Stimulated activated CD8-positive, alpha-beta memory T cell treated with anti-CD3 and anti-CD28 coated beads, Interleukin-15, amount 100 ng/mL, for 4 hours (primary cell): ENCODE results near the gene IL22RA1.

Experiments used
- DNase-seq, 2 donors: peaks; one replicate each; pipeline ENCODE4 v3.0.0-alpha.2; 2020; ENCODE audit warnings: low read depth in 2 of 2

The IL22RA1 gene

DNA sequence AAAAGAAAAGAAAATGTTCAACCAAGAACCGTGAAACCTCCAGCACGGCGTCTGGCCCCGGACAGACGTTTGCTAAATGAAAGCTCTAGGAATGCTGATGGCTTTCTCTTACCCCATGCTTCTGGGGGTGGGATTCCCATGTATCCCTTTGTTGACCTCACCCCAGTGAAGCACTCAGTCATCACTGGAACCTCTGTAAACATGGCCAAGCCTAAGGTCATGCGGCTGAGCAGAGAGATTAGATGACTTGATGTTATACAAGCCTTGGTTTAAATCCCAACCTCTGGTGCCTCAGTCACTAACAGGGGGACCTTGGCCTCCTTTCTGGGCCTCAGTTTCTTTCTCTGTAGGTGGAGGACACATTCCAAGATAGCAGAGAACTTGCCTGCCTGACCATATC lies 28.2 kb downstream of the IL22RA1 start:
- no peak for DNase-seq

DNA sequence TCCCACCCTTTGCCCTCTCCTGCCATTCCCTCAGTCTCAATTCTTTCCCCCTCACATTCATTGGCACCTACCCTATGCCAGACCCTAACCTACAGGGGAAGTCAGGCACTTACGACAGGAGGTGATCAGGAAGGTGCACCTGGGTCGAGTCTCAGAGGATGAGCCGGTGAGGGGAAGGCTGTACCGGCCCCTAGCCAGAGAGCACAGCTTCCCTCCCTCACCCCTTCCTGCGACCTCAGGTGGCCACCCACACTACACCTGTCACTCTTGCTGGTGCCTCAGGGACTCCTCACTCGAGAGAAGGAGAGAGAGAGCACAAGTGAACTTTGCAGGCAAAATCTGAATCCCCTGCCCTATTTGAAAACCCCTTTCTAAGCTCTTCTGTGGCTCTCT lies 29.3 kb downstream of the IL22RA1 start:
- DNase-seq, result no peak

DNA sequence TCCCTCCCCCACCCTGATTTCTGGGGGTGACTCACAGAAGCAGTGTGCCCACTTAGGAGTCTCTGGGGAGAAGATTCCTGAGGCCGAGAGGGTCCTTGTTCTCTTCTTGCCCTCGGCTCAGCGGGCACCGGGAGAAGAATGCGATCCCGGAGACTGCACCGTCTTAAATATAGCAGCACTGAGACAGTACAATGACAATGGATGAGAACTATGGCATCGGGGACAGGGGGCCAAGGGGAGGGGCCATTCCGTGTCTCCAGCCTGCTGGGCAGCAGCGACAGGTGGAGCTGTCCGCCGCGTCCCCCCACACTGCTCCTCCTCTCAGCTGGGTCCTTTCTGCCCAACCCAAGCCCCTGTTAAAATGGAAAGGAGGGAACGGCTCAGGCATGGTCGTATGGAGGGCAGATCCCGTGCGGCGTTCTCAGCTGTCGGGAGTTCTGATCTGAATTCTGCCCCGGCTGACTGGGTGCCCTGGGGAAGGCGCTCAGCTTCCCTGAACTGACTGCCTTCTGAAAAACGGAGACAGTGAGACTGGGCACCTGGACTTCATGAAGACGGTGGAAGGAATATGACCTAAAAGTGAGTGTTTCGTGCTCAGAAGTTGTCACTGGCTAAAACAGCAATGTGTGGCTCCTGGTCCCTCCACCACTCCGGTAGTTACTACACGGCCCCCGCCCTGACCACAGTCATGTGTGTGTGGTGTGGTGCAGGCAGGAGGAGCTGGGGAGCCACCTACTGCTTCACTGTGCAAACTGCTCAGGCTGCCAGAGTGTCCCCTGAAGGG lies 30.8 kb downstream of the IL22RA1 start, which contains the start of gene MYOM3:
TSS of gene MYOM3 (minus strand) at position 140 of the 784 bp plus-strand sequence. CDS start 3,499 bp downstream, outside the sequence.
- peak; percentile 14 to 27 for DNase-seq

DNA sequence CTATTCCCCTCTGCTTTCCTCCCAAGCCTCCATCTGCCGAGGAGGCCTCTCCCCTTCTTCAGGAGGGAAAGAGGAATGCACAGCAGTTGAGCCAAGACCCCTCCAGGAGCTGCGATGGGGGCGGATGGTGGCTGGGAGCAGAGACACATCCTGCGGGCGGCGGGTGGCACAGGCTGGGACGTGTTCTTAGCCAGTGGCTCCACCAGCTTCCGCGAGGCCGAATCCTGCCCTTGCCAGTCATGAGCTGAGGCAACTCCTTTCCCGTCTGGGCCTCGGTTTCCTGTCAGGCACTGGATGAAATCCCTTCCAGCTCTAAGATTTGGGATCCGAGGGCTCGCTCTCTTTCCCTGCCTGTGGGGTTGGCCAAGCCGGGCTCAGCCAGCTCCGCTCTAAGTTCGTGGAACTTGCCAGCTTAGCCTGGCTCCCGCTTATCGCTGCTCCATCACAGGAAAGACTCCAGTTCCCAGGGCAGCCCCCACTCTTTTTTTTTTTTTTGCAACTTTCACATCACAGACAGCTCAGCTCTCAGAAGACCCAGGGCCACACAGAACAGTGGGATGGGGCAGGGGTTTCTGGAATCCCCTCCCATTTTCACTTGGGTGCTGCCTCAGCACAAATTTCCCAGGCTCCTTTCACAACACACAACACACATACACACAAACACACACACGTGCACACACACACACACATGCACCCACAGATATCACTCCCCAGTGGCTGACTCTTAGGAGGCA lies 31.5 kb downstream of the IL22RA1 start:
- no peak for DNase-seq

DNA sequence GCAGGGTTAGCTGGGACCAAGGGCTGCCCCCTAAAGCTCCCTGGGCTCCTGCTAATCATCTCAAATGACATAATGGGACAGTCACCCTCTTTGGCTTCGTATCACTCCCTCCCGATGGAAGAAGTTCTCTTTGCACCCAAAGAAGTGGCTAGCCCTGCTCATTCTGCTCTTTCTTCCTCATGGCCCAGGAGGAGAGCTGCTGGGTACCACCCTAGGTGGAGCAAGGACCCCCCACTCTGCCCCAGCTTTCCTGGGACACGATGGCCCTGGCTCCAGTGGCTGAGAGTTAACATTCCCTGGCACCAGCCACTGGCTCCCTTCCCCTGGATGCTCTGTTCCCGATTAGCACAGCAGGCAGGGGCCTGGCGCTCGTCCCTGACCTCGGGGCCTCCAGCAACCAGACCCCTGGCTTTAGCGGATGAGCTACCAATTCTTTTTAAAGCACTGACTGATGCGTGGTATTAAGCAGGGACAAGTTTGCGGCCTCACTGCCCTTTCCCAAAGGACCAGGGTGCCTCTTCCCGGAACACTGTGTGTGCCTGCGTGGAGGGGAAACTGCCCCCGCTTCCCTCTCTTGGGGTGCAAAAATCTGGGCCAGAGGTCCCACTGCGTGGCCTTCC lies 32.2 kb downstream of the IL22RA1 start:
- no peak for DNase-seq

DNA sequence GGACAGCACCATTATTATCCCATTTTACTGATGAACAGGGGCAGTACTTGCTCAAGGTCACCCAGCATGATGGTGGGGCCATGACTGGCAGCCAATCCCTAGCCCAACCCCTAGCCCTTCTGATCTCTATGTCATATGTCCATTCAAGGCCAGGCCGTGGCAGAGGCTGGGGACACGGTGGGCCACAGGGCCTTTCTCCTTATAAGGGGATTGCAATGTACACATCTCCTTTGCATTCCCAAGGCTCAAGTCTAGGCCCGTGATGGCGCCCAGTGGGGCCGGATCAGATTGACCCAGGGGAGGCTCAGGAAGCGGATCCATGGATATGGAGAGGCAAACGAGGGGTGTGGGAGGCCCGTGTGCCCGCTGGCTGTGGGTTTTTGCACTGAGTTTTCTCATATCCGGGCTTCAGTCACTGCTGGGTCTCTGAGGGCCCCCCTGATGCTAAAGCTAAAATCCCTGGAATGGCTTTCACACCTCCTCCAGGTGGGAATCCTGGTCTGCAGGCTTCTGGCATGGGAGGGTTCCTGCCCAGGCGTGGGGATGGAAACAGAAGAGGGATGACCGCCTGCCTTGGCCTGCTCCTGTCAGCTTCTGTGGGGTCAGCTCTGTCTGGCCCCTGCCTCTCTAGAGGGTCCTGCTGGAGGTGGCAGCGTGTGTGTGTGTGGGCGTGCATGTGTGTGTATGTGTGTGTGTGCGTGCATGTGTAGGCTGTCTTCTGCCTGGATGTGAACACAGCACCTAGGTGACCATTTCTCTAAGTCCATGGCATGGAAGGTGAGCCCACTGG lies 33.1 kb downstream of the IL22RA1 start:
- DNase-seq, result no peak

DNA sequence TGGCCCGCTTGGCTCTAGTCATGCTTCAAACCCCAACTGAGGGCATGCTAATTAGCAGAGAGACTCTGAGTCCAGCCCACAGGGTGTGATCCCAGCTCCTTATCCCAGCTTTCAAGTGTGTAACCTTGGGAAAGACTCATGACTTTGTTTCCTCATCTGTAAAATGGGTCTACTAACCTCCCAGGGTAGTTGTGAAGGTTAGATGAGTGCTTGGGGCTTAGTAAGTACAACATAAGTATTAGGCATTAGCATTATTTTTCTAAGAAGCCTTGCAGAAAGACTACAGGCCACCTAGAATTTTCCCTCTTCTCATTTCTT lies 33.8 kb downstream of the IL22RA1 start:
- no peak for DNase-seq

DNA sequence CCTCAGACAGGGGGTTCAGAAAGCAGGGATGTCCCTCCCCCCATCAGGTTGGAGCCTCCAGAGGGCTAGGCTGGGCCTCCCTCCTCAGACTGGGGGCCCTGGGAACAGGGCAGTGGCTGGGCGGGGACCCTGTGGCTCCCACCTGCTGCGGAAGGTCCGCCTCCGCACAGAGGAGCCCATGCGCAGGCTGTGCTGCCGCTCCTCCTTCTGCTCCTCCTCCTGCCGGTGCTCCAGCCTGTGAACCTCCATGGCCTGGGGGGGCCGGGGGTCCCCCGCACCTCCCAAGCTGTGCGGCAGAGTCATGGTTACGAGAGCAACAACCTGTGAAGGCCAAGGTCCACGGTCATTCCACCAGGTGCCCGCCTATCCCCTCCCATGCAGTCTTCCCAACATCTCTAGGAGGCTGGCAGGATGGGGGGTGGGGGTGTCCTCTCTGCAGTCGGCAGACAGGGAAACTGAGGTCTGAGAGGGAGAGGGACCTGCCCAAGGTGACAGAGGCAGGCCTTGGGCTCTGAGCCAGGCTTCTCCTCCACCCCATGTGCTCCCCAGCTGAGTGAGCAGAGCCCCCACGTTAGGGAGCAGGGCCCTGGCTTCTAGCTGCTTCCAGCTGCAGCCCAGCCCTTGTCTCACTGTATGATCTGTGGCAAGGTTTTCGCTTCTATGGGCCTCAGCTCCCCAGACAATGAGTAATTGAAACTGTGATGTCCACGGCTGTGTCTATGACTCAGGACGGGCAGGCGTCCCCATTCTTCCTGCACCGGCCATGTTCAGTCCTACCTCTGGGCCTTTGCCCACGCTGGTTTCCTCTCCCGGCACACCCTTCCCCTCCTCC lies 34.4 kb downstream of the IL22RA1 start:
- no peak for DNase-seq

DNA sequence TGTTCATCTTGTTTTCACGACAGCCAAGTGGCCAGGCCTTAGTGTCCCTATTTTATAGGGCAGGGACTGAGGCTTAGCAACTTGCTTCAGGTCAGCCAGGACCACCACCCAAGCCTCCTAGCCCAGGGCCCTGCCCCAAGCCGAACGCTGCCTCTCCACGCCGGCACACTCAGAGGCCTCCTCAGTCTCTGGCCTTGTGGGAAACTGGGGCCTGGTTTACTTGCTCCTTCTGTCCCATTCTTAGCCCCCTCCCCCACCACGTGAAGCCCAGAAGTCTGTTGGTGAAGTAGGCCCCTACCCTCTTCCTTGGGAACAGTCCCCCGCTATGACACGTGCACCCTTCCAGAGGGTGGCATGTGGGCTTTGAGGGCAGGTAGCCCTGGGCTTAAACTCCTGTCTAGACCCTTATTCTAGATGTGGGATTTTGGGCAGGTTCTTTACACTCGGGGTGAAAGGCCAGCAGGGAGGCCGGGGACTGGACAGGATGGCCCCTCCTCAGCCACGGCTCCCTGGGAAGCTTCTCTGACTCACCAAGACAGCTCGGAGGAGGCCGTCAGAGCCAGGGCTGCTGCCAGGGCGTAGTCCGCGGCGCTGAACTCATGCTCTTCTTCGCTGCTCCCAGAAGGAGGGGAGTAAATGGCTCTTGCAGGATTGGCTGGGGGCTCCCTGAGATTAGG lies 35.3 kb downstream of the IL22RA1 start:
- no peak for DNase-seq

DNA sequence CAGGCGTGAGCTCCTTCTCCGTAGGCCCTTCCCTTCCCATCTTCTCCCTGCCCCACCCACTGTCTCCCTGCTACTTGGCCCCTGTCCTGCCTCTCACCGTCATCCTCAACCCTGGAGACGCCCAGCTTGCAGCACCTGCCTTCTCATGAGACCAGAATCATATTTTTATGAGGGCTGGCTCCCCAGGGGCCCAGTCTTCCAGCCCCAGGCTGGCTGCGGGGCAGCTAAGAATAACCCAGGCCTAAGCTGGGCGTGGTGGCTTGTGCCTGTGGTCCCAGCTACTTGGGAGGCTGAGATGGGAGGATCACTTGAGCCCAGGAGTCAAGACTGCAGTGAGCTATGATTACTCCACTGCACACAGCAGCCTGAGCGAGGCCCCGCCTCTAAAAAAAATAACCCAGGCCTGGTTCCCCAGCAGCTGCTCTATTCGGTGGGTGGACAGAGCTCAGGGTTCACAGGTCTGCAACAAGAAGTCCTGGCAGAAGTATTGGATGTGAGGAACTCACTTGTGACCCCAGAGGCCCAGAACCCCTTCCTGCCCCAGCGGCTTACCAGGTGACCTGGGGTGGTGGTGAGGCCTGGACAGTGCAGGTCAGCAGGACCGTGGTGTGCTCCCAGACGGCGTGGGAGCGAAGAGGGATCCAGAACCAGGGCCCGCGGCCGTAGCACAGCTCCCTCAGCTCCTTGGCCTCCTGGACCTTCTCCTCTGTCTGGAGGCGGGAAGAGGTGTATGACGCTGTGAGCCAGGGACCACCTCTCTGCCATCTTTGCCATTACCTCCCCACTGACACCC lies 37.4 kb downstream of the IL22RA1 start:
- DNase-seq, result no peak

DNA sequence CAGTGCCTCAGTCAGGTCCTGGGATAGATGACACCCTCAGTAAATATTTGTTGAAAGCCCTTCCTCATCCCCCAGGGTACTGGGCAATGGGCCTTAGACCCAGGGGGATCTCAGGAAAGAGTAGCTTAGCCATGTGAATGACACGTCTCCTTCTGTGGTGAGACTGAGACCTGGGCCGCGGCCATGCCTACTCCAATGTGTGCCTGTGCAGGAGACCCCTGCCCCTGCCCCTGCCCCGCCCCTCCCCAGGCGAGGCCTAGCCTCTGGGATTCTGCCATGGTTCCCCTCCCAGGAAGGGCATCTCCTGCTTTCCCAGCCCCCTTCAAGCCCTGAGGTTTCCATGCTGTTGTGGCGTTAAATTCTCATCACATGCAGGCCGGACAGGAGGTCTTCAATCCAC lies 38.1 kb downstream of the IL22RA1 start:
- DNase-seq, result no peak

DNA sequence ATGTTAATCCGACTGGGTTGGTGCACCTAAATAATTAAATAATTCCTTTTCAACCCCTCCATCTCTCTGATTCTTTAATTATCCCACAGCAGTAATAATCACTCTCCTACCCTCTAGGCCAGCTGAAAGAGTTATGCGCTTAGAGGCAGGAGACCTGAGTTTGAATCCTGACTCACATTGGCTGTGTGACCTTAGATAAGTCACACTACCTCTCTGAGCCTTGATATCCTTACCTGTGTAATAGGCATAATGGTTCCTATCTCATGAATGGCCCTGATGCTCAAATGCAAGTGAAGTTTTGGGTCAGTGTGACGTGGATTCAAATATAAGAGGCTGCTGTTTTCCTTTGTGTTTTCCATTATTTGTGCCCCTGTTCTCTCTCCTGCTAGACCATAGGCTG lies 39.1 kb downstream of the IL22RA1 start:
- DNase-seq, result no peak

DNA sequence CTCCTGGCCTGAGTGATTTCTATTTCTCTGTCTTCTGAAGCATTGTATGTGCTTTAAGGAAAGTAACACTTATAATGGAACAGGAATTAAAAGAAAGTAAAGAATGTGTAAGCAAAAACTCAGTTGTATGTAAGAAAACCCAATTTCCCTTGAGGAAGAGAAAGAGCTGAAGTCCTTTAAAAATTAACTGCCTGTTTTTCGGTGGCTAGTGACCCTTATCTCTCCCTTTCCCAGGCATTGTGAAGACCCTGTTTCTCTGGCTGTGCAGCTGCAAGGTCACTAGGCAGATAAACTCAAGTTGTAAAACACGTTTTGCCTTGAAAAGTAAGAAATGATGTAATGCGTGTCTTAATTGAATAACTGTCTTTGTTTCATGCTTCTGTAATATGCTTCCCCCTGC lies 39.5 kb downstream of the IL22RA1 start:
- no peak for DNase-seq

DNA sequence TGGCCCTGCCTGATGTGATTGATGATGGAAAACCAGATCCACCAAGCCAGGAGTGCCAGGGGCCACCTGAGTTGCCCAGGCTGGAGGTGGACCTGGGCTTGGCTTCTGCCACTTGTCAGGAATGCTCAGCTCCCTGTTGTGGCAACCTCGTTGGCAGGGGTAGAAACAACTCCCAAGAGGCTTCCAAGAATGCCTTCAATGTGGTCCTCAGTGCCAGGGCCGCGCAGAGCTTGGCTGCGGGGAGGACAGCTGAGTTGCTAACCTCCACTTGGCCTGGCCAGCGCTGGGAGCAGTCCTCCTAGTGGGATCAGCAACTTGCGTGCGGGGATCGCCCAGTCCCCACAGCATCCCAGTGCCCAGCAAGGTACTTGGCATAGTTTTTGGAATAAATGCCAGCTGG lies 40.0 kb downstream of the IL22RA1 start:
- no peak for DNase-seq

DNA sequence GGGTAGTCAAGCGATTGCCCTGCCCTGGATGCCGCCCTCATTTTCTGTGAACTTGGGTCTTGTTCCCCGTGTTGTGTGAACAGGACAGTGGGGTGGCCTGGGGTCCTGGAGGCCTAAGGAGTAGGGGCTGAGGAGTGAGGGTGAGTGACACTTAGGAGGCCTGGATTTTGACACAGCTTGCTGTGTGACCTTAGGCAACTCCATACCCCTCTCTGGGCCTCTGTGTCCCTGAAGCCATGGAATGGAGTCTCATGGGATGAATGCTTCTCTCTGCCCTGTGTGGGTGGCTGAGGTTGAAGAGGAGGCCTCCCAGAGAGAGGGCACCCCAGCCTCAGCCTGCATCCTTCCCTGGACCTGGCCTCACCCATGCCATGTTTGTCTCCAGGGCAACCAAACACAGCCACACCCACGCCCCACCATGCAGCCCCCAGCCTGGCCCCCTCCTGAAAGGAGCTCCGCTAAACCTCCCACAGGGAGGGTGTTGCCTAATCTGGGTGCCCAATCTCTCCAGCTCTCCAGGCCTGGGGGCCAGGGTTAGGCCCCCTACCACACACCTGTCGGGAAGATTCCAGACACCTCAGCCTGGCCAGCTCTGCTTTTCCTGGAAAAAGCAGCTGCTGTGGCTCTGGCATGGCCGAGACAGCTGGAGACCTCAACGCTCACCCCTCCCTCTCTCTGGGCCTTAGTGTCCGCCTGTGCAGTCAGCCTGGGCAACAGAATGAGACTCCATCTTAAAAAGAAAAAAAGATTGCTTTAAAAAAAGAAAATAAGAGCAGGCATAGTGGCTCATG lies 40.9 kb downstream of the IL22RA1 start:
- no peak for DNase-seq

DNA sequence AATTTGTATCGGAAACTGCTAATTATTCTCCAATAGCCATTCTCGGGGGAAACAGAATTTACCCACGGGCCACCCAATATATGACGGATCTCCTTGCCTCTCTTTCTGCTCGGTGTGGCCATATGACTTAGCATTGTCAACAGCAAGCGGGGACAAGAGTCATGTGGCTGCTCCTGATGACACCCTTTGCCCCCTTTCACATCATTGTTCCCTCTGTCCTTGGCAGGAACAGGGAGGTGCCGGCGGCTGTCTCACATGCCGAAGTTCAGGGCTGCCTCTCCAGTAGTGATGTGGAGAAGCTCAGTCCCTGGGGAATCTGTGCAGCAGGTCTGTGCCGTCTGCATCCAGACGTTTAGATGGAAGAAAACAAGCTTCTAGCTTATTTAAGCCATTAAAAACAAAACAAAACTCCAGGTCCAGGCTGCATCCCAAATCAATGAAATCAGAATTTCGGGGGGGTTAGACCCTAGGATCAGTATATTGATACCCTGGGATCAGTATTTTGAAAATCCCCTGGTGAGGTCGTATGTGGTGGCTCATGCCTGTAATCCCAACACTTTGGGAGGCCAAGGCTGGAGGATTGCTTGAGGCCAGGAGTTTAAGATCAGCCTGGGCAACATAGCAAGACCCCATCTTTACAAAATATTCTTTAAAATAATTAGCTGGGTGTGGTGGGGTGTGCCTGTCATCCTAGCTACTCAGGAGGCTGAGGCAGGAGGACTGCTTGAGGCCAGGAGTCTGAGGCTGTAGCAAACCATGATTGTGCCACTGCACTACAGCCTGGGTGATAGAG lies 41.8 kb downstream of the IL22RA1 start:
- no peak for DNase-seq

DNA sequence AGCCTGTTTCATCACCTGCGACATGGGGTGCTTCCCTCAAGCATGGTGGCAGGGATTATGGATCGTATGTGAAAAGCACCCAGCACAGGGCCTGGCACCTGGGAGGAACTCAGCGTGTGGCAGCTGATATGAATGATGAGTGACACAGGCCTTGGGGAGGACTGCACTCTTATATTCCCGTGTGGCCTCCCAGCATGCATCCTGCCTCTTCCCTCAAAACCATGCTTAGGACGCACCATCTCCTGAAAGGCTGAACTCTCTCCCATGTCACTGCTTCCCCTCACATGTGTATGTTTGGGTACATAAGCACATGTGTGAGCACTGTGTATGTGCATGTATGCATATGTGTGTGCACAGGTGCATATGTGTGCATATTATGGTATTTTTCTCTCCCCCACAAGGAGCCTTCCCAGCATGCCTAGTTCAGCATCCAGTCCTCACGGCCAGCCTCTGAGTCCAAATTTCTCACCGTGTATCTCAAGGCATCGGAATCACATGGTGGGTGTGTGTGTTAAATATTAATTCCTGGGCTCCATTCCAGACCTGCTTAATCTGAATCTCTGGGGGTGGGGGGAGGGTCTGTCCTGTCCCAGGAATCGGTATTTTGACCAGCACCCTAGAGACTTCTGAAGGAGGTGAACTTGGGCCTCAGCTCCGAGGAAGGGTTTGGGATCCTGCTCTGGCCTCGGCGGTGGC lies 43.8 kb downstream of the IL22RA1 start:
- no peak for DNase-seq

DNA sequence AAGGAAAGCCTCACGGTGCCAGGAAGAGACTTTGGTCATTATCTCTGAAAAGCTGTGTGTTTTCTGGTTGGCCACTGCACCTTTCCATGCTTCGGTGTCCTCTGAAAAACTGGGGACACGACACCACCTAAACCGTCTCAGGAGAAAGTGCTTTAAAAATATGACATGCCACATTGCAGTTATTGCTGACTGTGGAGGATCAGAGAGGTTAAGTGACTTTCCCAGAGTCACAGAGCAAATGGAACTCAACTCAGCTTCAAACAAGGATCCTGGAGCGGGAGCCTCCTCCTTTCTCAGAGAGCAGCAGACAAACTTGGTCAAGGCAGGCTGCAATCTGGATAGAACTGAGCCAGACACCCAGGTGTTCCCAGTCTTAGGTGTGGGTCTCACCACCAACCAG lies 44.8 kb downstream of the IL22RA1 start:
- DNase-seq, result no peak
